Liver (tissue), 9 donors: ENCODE results near the gene WDFY3. TPM values are rescaled to one million over a fixed set of nuclear protein-coding genes. Genes with fewer than 3 reads are reported as not detected.

Experiments used
- DNase-seq: peaks from one replicate; pipeline ENCODE4 v3.0.0-alpha.2; 2017; ENCODE audit warnings: low spot score
- H3K27ac ChIP-seq, 2 donors: one replicate each; pipeline ENCODE4 v1.7.0; 2013; ENCODE audit warnings: inconsistent platforms in 2 of 2, low read length in 2 of 2, control low read depth in 1 of 2, low read depth in 1 of 2, mild to moderate bottlenecking in 1 of 2
- H3K27me3 ChIP-seq, 4 donors: one replicate each; pipeline versions ENCODE4 v1.6.1 to v1.7.0; 2013; ENCODE audit warnings: low read length in 3 of 4, inconsistent platforms in 1 of 4, mild to moderate bottlenecking in 1 of 4, moderate library complexity in 1 of 4; ENCODE audit not compliant: control insufficient read depth in 4 of 4, insufficient read depth in 4 of 4
- H3K36me3 ChIP-seq, 4 donors: one replicate each; pipeline versions ENCODE4 v1.6.1 to v1.7.0; 2013; ENCODE audit warnings: low read length in 3 of 4, mild to moderate bottlenecking in 3 of 4, low read depth in 1 of 4, moderate library complexity in 1 of 4; ENCODE audit not compliant: control insufficient read depth in 4 of 4, insufficient read depth in 3 of 4
- H3K4me1 ChIP-seq, 4 donors: one replicate each; pipeline versions ENCODE4 v1.6.1 to v1.7.0; 2013; ENCODE audit warnings: low read length in 3 of 4, mild to moderate bottlenecking in 3 of 4, moderate library complexity in 1 of 4; ENCODE audit not compliant: control insufficient read depth in 4 of 4, insufficient read depth in 4 of 4
- H3K4me3 ChIP-seq, 3 donors: one replicate each; pipeline versions ENCODE4 v1.6.1 to v1.7.0; 2013; ENCODE audit warnings: low read length in 3 of 3, control low read depth in 1 of 3, low read depth in 1 of 3, mild to moderate bottlenecking in 1 of 3
- H3K9ac ChIP-seq, 2 donors: one replicate each; pipeline ENCODE4 v1.7.0; 2013; ENCODE audit warnings: low read length in 2 of 2, mild to moderate bottlenecking in 2 of 2, moderate library complexity in 2 of 2, control low read depth in 1 of 2, low read depth in 1 of 2
- H3K9me3 ChIP-seq, 4 donors: one replicate each; pipeline versions ENCODE4 v1.6.1 to v1.7.0; 2013; ENCODE audit warnings: low read length in 3 of 4; ENCODE audit not compliant: control insufficient read depth in 4 of 4
- CTCF ChIP-seq: fragments of 150-350 bp; IDR thresholded peaks from 2 replicates; pipeline ENCODE4 v1.5.1; 2017; ENCODE audit warnings: improper control_type of control experiment, low read depth, low read length; ENCODE audit not compliant: missing input control
- FOXA1 ChIP-seq: IDR thresholded peaks from 2 replicates; pipeline ENCODE4 v1.6.1; 2016; ENCODE audit warnings: antibody characterized with exemption
- FOXA2 ChIP-seq: IDR thresholded peaks from 2 replicates; pipeline ENCODE4 v1.6.1; 2016; ENCODE audit warnings: antibody characterized with exemption
- HNF4G ChIP-seq: IDR thresholded peaks from 2 replicates; pipeline ENCODE4 v1.6.1; 2016; ENCODE audit warnings: antibody characterized with exemption
- JUND ChIP-seq, 2 donors: IDR thresholded peaks; 2 replicates each; pipeline ENCODE4 v1.6.1; 2016; ENCODE audit warnings: antibody characterized with exemption in 2 of 2
- MAX ChIP-seq: IDR thresholded peaks from 2 replicates; pipeline ENCODE4 v1.6.1; 2016; ENCODE audit warnings: antibody characterized with exemption
- NR2F2 ChIP-seq: IDR thresholded peaks from 2 replicates; pipeline ENCODE4 v1.6.1; 2016; ENCODE audit warnings: antibody characterized with exemption
- RAD21 ChIP-seq, 2 donors: IDR thresholded peaks; 2 replicates each; pipeline ENCODE4 v1.6.1; 2016; ENCODE audit warnings: antibody characterized with exemption in 2 of 2, mild to moderate bottlenecking in 2 of 2
- REST ChIP-seq: IDR thresholded peaks from 2 replicates; pipeline ENCODE4 v1.6.1; 2016; ENCODE audit warnings: antibody characterized with exemption, mild to moderate bottlenecking
- RXRA ChIP-seq, 2 donors: IDR thresholded peaks; 2 replicates each; pipeline ENCODE4 v1.6.1; 2017 to 2018; ENCODE audit warnings: antibody characterized with exemption in 2 of 2, mild to moderate bottlenecking in 1 of 2
- SP1 ChIP-seq: IDR thresholded peaks from 2 replicates; pipeline ENCODE4 v1.6.1; 2018; ENCODE audit warnings: antibody characterized with exemption, mild to moderate bottlenecking
- TAF1 ChIP-seq: conservative IDR thresholded peaks from 2 replicates; pipeline ENCODE4 v1.6.1; 2016; ENCODE audit warnings: antibody characterized with exemption, mild to moderate bottlenecking
- YY1 ChIP-seq: IDR thresholded peaks from 2 replicates; pipeline ENCODE4 v1.6.1; 2016; ENCODE audit warnings: antibody characterized with exemption, mild to moderate bottlenecking
- ZBTB33 ChIP-seq: IDR thresholded peaks from 2 replicates; pipeline ENCODE4 v1.6.1; 2016; ENCODE audit warnings: antibody characterized with exemption
- WGBS: extraction: QIAGEN DNeasy Blood & Tissue Kit; methylation state at CpG from one replicate; pipeline ENCODE4 v1.1.7; 2013; 5-methylcytosine and 5-hydroxymethylcytosine counted together
- polyA plus RNA-seq, 2 donors: library from polyadenylated mRNA; stranded (reverse) in 1 of 2; unstranded in 1 of 2; fragments of 200-250 nt in 1 of 2; fragments of >200 nt in 1 of 2; fragmentation: Nextera tagmentation in 1 of 2; extraction: Ambion mirVana in 1 of 2; gene quantifications; one replicate each; pipeline versions ENCODE4 v1.2.1 to v1.2.3, GENCODE V29; 2013 to 2015
- total RNA-seq, 2 donors: library from RNA; depleted of rRNA; stranded (reverse); fragments of >200 nt; gene quantifications; one replicate each; pipeline ENCODE4 v1.2.3, GENCODE V29; 2014
- donor health status: healthy.
- donor health status: healthy.
- donor health status: healthy.
- donor health status: healthy.
- donor health status: healthy.

The WDFY3 gene
- total and polyA plus RNA-seq, 4 donors, result 3.2 to 50.5 (median 19.2) TPM

GRCh38 chr4:84895283-84895682, 71.2 kb downstream of the WDFY3 start:
- Histone ChIP-seq H3K4me1 (peaks cover 6 to 23% (median 7%) of the 10 kb centered on the region in 4 donors), H3K36me3 (no peaks in the 10 kb centered on the region), H3K4me3 (no peak overlapping the region), H3K9ac (no peak overlapping the region), H3K9me3 (no peaks in the 10 kb centered on the region), H3K27ac (no peak overlapping the region), H3K27me3 (no peaks in the 10 kb centered on the region)
- 42% methylated on average over 1 of the region's 1 CpG for WGBS
- no peak for DNase-seq
- TF ChIP-seq ZBTB33, result no peak
- TF ChIP-seq FOXA1, result no peak

- Histone ChIP-seq H3K27ac (no peak overlapping the region), H3K4me3 (no peak overlapping the region), H3K27me3 (no peaks in the 10 kb centered on the region), H3K36me3 (no peaks in the 10 kb centered on the region), H3K9me3 (no peaks in the 10 kb centered on the region), H3K9ac (no peak overlapping the region), H3K4me1 (peaks cover 6 to 23% (median 7%) of the 10 kb centered on the region in 4 donors)
- DNase-seq, result no peak
- 72% methylated on average over 10 of the region's 10 CpGs for WGBS
- TF ChIP-seq RXRA (IDR thresholded peaks at IDR 0.05) (peak in 1 of 2 donors; percentile 4), JUND (IDR thresholded peaks at IDR 0.05) (no peak)
Measured at GRCh38 chr4:84894621-84895020, 71.9 kb downstream of the WDFY3 start.

GRCh38 chr4:84892950-84893349, 73.5 kb downstream of the WDFY3 start:
- 94% methylated on average over 1 of the region's 1 CpG for WGBS
- H3K27me3 ChIP-seq, result no peaks in the 10 kb centered on the region
- no peak overlapping the region for H3K9ac ChIP-seq

More at GRCh38 chr4:84892950-84893349, 73.5 kb downstream of the WDFY3 start:
- no peaks in the 10 kb centered on the region for H3K9me3 ChIP-seq
- DNase-seq, result no peak
- TF ChIP-seq MAX (no peak), CTCF (no peak), RAD21 (IDR thresholded peaks at IDR 0.05) (no peak), HNF4G (no peak), REST (no peak), FOXA2 (no peak), TAF1 (no peak), NR2F2 (no peak), SP1 (no peak), FOXA1 (no peak), ZBTB33 (no peak), YY1 (no peak)
- no peaks in the 10 kb centered on the region for H3K36me3 ChIP-seq
- no peak overlapping the region for H3K4me3 ChIP-seq
- peaks cover 6 to 18% (median 7%) of the 10 kb centered on the region in 4 donors for H3K4me1 ChIP-seq
- no peak overlapping the region for H3K27ac ChIP-seq
